OCI-LY3 (cell line): ENCODE results near the gene NLRP11.

Experiments
- EZH2phosphoT487 ChIP-seq: fragments of 200-600 bp; shearing (Covaris generic); IDR thresholded peaks from 2 replicates; pipeline ENCODE4 v1.6.1; 2018; ENCODE audit warnings: antibody characterized with exemption, mixed run types, low read depth
- TF ChIP-seq, protein P1 (sequence below): fragments of 200-600, 300-600 bp; sonication (generic); IDR thresholded peaks from 2 replicates; pipeline ENCODE4 v1.5.1; 2014; ENCODE audit warnings: antibody characterized with exemption, low read length, low read depth

GRCh38 chr19:55836340-55836739 is 4.5 kb upstream of the NLRP11 start, which contains the start of gene NLRP4:
- TF ChIP-seq, protein P1, sequence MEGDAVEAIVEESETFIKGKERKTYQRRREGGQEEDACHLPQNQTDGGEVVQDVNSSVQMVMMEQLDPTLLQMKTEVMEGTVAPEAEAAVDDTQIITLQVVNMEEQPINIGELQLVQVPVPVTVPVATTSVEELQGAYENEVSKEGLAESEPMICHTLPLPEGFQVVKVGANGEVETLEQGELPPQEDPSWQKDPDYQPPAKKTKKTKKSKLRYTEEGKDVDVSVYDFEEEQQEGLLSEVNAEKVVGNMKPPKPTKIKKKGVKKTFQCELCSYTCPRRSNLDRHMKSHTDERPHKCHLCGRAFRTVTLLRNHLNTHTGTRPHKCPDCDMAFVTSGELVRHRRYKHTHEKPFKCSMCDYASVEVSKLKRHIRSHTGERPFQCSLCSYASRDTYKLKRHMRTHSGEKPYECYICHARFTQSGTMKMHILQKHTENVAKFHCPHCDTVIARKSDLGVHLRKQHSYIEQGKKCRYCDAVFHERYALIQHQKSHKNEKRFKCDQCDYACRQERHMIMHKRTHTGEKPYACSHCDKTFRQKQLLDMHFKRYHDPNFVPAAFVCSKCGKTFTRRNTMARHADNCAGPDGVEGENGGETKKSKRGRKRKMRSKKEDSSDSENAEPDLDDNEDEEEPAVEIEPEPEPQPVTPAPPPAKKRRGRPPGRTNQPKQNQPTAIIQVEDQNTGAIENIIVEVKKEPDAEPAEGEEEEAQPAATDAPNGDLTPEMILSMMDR = no peak
- TF ChIP-seq EZH2phosphoT487 = no peak
